GM06990 (cell line): ENCODE measurements around the gene ACVR1.

Source experiments
- DNase-seq: peaks from one replicate; pipeline ENCODE4 v3.0.0-alpha.2; 2011; ENCODE audit not compliant: insufficient read length; ENCODE audit errors: extremely low read depth
- H3K27me3 ChIP-seq: replicated peaks from 2 replicates; pipeline ENCODE4 v1.6.0; 2011; ENCODE audit warnings: low read length; ENCODE audit not compliant: control insufficient read depth, insufficient read depth
- H3K36me3 ChIP-seq: 2 replicates; pipeline ENCODE4 v1.5.1; 2011; ENCODE audit warnings: low read length; ENCODE audit not compliant: control insufficient read depth, insufficient read depth
- H3K4me3 ChIP-seq: replicated peaks from 2 replicates; pipeline ENCODE4 v1.5.1; 2011; ENCODE audit warnings: low read depth, mild to moderate bottlenecking, control low read depth, low read length
- CTCF ChIP-seq: IDR thresholded peaks from 2 replicates; pipeline ENCODE4 v1.5.1; 2011; ENCODE audit warnings: low read length, control low read depth, mild to moderate bottlenecking, inconsistent platforms; ENCODE audit not compliant: insufficient read depth, poor library complexity, severe bottlenecking

Gene ACVR1

GRCh38 chr2:157825885-157826284, 50.2 kb downstream of the ACVR1 start:
- Histone ChIP-seq H3K4me3 (no peak overlapping the region), H3K36me3 (no peaks in the 10 kb centered on the region), H3K27me3 (no peaks in the 10 kb centered on the region)
- no peak for DNase-seq
- TF ChIP-seq CTCF, result no peak

- Histone ChIP-seq H3K4me3 (no peak overlapping the region), H3K36me3 (no peaks in the 10 kb centered on the region), H3K27me3 (no peaks in the 10 kb centered on the region)
- no peak for TF ChIP-seq CTCF
- no peak for DNase-seq
Observed at GRCh38 chr2:157822993-157823392, 53.1 kb downstream of the ACVR1 start.

GRCh38 chr2:157822533-157822932, 53.6 kb downstream of the ACVR1 start:
- no peak for DNase-seq
- no peaks in the 10 kb centered on the region for H3K36me3 ChIP-seq
- TF ChIP-seq CTCF, result no peak
- no peak overlapping the region for H3K4me3 ChIP-seq
- H3K27me3 ChIP-seq, result no peaks in the 10 kb centered on the region

DNA sequence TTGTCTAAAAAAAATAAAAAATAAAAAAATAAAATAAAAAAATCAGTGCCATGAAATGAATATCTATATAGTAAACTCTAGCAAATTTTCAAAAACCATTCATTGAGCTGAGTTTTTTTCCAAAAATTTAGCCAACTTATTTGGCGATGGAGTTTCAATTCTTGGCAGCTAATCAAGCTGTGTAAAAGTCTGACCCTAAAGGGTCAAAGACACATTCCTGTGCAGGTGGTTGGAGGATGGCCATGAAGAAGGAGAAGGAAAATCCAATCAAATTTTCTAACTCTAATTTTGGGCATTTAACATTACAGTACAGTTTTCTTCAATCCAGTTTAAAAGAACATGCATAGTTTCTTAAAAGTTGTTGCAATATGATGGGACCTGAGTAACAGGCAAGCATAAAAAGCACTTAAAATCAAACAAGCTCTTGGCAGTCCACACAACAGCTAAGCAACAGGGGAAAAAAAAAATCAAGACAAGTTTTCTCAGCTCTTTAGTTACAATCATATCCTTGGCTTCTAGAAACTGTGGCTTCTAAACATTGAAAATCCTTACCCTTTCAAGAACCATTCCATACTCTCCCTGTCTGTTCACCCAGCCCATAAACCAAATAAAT, 54.5 kb downstream of the ACVR1 start:
- no peak overlapping the region for H3K4me3 ChIP-seq

DNA sequence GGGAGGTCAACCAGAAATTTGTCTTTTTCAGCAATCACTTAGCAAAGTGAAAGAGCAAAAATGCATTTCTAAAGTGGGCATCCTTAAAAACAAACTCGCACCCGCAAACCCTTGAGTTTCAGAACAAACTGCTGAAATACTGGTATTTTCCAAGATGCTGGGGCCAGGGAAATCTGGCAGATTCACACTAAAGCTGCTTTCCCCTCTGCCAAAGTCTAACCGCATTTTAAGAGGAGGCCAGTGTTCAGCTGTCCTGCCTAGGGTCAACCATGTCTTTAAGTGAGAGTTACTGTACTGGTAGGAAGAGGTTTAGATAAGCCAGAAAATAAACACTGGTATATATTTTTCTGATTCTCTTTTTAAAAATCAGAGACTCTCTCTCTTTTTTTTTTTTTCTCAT, 55.9 kb downstream of the ACVR1 start:
- Histone ChIP-seq H3K4me3 (no peak overlapping the region), H3K36me3 (no peaks in the 10 kb centered on the region)
- no peak for DNase-seq

More for the DNA sequence above, 54.5 kb downstream of the ACVR1 start:
- Histone ChIP-seq H3K36me3 (no peaks in the 10 kb centered on the region), H3K27me3 (no peaks in the 10 kb centered on the region)
- no peak for TF ChIP-seq CTCF
- no peak for DNase-seq

More for the DNA sequence above, 55.9 kb downstream of the ACVR1 start:
- TF ChIP-seq CTCF, result no peak
- H3K27me3 ChIP-seq, result no peaks in the 10 kb centered on the region
